HepG2 (cell line): ENCODE results near the gene ADGRG1. TPM values are rescaled to one million over a fixed set of nuclear protein-coding genes. Genes with fewer than 3 reads are reported as not detected.

Source experiments
- FLYWCH1 ChIP-seq: sonication (generic); formaldehyde crosslinking; IDR thresholded peaks from 2 replicates; pipeline ENCODE4 v1.8.1; 2023; ENCODE audit warnings: mild to moderate bottlenecking, missing genetic modification reagents
- FOXA3 ChIP-seq: IDR thresholded peaks from 2 replicates; pipeline ENCODE4 v1.6.1; 2016; ENCODE audit warnings: missing genetic modification reagents, missing compliant biosample characterization
- HNF4G ChIP-seq, 2 experiments: sonication (generic) in 1 of 2; formaldehyde crosslinking in 1 of 2; IDR thresholded peaks; 2 replicates each; pipeline versions ENCODE4 v1.4.0 to v1.6.1; 2011 to 2020; ENCODE audit warnings: borderline replicate concordance in 2 of 2, low read depth in 2 of 2, mild to moderate bottlenecking in 2 of 2, low read length in 1 of 2, missing genetic modification reagents in 1 of 2, moderate library complexity in 1 of 2
- HOXA7 ChIP-seq: sonication (generic); formaldehyde crosslinking; IDR thresholded peaks from 2 replicates; pipeline ENCODE4 v1.8.1; 2022; ENCODE audit warnings: mild to moderate bottlenecking, missing genetic modification reagents, moderate library complexity
- HOXA9 ChIP-seq: sonication (generic); formaldehyde crosslinking; IDR thresholded peaks from 2 replicates; pipeline ENCODE4 v1.8.1; 2022; ENCODE audit warnings: missing genetic modification reagents, mild to moderate bottlenecking, moderate library complexity, borderline replicate concordance
- ISX ChIP-seq: sonication (generic); formaldehyde crosslinking; conservative IDR thresholded peaks from 2 replicates; pipeline ENCODE4 v1.5.0; 2020; ENCODE audit warnings: missing genetic modification reagents
- KDM3A ChIP-seq: IDR thresholded peaks from 2 replicates; pipeline ENCODE4 v1.6.1; 2018; ENCODE audit warnings: low read depth, missing compliant biosample characterization
- NFKB2 ChIP-seq: sonication (generic); formaldehyde crosslinking; IDR thresholded peaks from 2 replicates; pipeline ENCODE4 v1.4.0; 2020; ENCODE audit warnings: missing genetic modification reagents, borderline replicate concordance
- REXO4 ChIP-seq: sonication (generic); formaldehyde crosslinking; IDR thresholded peaks from 2 replicates; pipeline ENCODE4 v1.8.0; 2022; ENCODE audit warnings: missing genetic modification reagents, mild to moderate bottlenecking, borderline replicate concordance
- RFX3 ChIP-seq: IDR thresholded peaks from 2 replicates; pipeline ENCODE4 v1.6.1; 2016; ENCODE audit warnings: missing biosample characterization, missing genetic modification reagents
- RFX5 ChIP-seq: IDR thresholded peaks from 2 replicates; pipeline ENCODE4 v1.6.1; 2011; ENCODE audit warnings: low read depth, low read length, improper control_type of control experiment
- SNRNP70 ChIP-seq: fragments of 200-400 bp; formaldehyde crosslinking; IDR thresholded peaks from 2 replicates; pipeline ENCODE4 v1.6.1; 2017; ENCODE audit warnings: mild to moderate bottlenecking, low read depth, low read length, moderate library complexity
- SP1 ChIP-seq, 2 experiments: fragments of 450-650 bp in 1 of 2; sonication (generic) in 1 of 2; formaldehyde crosslinking in 1 of 2; IDR thresholded peaks; 2 replicates each; pipeline versions ENCODE4 v1.4.0 to v1.6.1; 2016 to 2020; ENCODE audit warnings: missing genetic modification reagents in 1 of 2
- XBP1 ChIP-seq: sonication (generic); formaldehyde crosslinking; IDR thresholded peaks from 2 replicates; pipeline ENCODE4 v1.5.0; 2020; ENCODE audit warnings: missing genetic modification reagents
- ZFP36L2 ChIP-seq: sonication (generic); formaldehyde crosslinking; IDR thresholded peaks from 2 replicates; pipeline ENCODE4 v1.4.0; 2020; ENCODE audit warnings: missing genetic modification reagents
- ZNF12 ChIP-seq: sonication (generic); formaldehyde crosslinking; IDR thresholded peaks from 2 replicates; pipeline ENCODE4 v1.5.0; 2020; ENCODE audit warnings: missing genetic modification reagents
- ZNF225 ChIP-seq: sonication (generic); formaldehyde crosslinking; IDR thresholded peaks from 2 replicates; pipeline ENCODE4 v1.4.0; 2020; ENCODE audit warnings: mild to moderate bottlenecking, missing genetic modification reagents
- ZNF253 ChIP-seq: sonication (generic); formaldehyde crosslinking; IDR thresholded peaks from 2 replicates; pipeline ENCODE4 v1.8.0; 2022; ENCODE audit warnings: mild to moderate bottlenecking, missing genetic modification reagents, borderline replicate concordance
- ZNF572 ChIP-seq: sonication (generic); formaldehyde crosslinking; IDR thresholded peaks from 2 replicates; pipeline ENCODE4 v1.5.1; 2020; ENCODE audit warnings: mild to moderate bottlenecking, missing genetic modification reagents
- ZNF598 ChIP-seq: sonication (generic); formaldehyde crosslinking; IDR thresholded peaks from 2 replicates; pipeline ENCODE4 v1.5.1; 2020; ENCODE audit warnings: mild to moderate bottlenecking, missing genetic modification reagents, borderline replicate concordance
- polyA plus RNA-seq, 8 experiments: library from polyadenylated mRNA; depleted of rRNA in 3 of 8; stranded (reverse) in 7 of 8; unstranded in 1 of 8; fragments of >200 nt; fragmentation: Illumina TruSeq in 4 of 8; extraction: Trizol in 4 of 8; gene quantifications; 2 replicates each; pipeline versions ENCODE4 v1.2.1 to v1.2.3, GENCODE V29; 2011 to 2016; ENCODE audit warnings: low read depth in 4 of 8, missing spikeins in 1 of 8, mixed read lengths in 1 of 8; ENCODE audit not compliant: insufficient read depth in 1 of 8
- total RNA-seq, 5 experiments: library from RNA; depleted of rRNA; stranded (reverse); fragments of >200 nt; fragmentation: Illumina TruSeq; extraction: Trizol; gene quantifications; 2 replicates each; pipeline ENCODE4 v1.2.3, GENCODE V29; 2016; ENCODE audit warnings: low read depth in 1 of 5
- TF ChIP-seq, protein P1 (sequence below): IDR thresholded peaks from 2 replicates; pipeline ENCODE4 v1.6.1; 2016; ENCODE audit warnings: mild to moderate bottlenecking, missing biosample characterization, missing genetic modification reagents
- TF ChIP-seq, protein P2 (sequence below): sonication (generic); formaldehyde crosslinking; IDR thresholded peaks from 2 replicates; pipeline ENCODE4 v1.9.0; 2021; ENCODE audit warnings: mild to moderate bottlenecking, missing genetic modification reagents
- TF ChIP-seq, protein P3 (sequence below): sonication (generic); formaldehyde crosslinking; IDR thresholded peaks from 2 replicates; pipeline ENCODE4 v1.4.0; 2020; ENCODE audit warnings: mild to moderate bottlenecking, missing genetic modification reagents

ADGRG1 gene
- total and polyA plus RNA-seq, 2 of the 13 experiments (the other 11 are each of a cell fraction or from before 2014, with no cell fraction given): 2.7 to 5.9 TPM

DNA sequence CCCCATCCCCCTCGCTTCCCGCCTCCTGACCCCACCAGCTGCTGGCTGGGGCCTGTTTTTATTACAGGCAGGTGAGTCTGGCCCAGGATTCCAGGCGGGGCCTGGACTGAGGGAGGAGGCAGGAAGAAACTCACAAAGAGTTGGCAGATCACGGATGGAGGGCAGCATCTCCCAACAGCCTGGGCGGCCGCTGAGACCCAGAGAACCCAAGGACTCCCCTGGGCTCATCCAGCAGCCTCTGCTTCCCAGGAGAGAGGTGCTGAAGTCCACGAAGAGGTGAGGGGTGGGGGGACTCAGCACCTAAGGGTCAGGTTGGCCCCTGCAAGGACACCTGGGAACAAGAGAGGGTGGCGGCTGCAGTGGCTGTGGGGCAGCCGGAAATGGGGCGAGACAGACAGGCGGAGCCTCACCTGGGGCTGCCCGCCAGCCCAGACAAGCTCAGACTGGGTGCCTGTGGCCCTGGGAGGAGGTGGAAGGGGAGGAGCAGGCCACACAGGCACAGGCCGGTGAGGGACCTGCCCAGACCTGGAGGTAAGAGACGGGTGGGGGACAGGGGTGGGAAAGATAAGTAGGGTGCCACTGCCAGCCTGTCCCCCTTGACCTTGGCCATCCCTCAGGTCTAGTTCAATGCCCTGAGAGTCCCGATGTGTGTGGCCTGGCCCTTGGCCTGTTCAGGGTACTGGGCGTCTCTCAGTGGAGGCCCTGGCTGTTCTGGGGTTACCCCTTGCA, 8.7 kb upstream of the ADGRG1 start (continued):
- TF ChIP-seq REXO4 (no peak), SP1 (IDR thresholded peaks at IDR 0.05) (no peak), SP1 (CRISPR knock-in tag; IDR thresholded peaks at IDR 0.05) (0 out of 2 replicates have a peak, but pooled peaks have one; percentile 10), XBP1 (CRISPR knock-in tag) (no peak), HNF4G (IDR thresholded peaks at IDR 0.05; ENCODE audit: borderline replicate concordance, low read depth, low read length) (0 out of 2 replicates have a peak, but pooled peaks have one; percentile 29), HNF4G (CRISPR knock-in tag; IDR thresholded peaks at IDR 0.05; ENCODE audit: borderline replicate concordance, low read depth) (0 out of 2 replicates have a peak, but pooled peaks have one; percentile 8), ZNF598 (CRISPR knock-in tag) (peak; percentile 40; the same call in 1 of the 2 replicates), ZNF572 (peak; percentile 38; the same call in 1 of the 2 replicates), ZNF12 (CRISPR knock-in tag) (no peak), FLYWCH1 (CRISPR knock-in tag) (no peak), ZNF225 (0 out of 2 replicates have a peak, but pooled peaks have one; percentile 16), RFX3 (no peak), HOXA9 (no peak), NFKB2 (CRISPR knock-in tag) (no peak), ISX (CRISPR knock-in tag) (no peak), HOXA7 (CRISPR knock-in tag) (no peak), FOXA3 (no peak), ZNF253 (CRISPR knock-in tag) (no peak), ZFP36L2 (no peak), KDM3A (no peak), RFX5 (no peak), SNRNP70 (no peak)
- TF ChIP-seq, protein P1, sequence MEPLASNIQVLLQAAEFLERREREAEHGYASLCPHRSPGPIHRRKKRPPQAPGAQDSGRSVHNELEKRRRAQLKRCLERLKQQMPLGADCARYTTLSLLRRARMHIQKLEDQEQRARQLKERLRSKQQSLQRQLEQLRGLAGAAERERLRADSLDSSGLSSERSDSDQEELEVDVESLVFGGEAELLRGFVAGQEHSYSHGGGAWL: no peak
- TF ChIP-seq, protein P2, sequence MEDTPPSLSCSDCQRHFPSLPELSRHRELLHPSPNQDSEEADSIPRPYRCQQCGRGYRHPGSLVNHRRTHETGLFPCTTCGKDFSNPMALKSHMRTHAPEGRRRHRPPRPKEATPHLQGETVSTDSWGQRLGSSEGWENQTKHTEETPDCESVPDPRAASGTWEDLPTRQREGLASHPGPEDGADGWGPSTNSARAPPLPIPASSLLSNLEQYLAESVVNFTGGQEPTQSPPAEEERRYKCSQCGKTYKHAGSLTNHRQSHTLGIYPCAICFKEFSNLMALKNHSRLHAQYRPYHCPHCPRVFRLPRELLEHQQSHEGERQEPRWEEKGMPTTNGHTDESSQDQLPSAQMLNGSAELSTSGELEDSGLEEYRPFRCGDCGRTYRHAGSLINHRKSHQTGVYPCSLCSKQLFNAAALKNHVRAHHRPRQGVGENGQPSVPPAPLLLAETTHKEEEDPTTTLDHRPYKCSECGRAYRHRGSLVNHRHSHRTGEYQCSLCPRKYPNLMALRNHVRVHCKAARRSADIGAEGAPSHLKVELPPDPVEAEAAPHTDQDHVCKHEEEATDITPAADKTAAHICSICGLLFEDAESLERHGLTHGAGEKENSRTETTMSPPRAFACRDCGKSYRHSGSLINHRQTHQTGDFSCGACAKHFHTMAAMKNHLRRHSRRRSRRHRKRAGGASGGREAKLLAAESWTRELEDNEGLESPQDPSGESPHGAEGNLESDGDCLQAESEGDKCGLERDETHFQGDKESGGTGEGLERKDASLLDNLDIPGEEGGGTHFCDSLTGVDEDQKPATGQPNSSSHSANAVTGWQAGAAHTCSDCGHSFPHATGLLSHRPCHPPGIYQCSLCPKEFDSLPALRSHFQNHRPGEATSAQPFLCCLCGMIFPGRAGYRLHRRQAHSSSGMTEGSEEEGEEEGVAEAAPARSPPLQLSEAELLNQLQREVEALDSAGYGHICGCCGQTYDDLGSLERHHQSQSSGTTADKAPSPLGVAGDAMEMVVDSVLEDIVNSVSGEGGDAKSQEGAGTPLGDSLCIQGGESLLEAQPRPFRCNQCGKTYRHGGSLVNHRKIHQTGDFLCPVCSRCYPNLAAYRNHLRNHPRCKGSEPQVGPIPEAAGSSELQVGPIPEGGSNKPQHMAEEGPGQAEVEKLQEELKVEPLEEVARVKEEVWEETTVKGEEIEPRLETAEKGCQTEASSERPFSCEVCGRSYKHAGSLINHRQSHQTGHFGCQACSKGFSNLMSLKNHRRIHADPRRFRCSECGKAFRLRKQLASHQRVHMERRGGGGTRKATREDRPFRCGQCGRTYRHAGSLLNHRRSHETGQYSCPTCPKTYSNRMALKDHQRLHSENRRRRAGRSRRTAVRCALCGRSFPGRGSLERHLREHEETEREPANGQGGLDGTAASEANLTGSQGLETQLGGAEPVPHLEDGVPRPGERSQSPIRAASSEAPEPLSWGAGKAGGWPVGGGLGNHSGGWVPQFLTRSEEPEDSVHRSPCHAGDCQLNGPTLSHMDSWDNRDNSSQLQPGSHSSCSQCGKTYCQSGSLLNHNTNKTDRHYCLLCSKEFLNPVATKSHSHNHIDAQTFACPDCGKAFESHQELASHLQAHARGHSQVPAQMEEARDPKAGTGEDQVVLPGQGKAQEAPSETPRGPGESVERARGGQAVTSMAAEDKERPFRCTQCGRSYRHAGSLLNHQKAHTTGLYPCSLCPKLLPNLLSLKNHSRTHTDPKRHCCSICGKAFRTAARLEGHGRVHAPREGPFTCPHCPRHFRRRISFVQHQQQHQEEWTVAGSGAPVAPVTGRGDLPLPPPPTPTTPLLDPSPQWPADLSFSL: no peak
- TF ChIP-seq, protein P3, sequence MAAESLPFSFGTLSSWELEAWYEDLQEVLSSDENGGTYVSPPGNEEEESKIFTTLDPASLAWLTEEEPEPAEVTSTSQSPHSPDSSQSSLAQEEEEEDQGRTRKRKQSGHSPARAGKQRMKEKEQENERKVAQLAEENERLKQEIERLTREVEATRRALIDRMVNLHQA (CRISPR knock-in tag): no peak
